Measurements from ENCODE around the gene C20orf204. TPM values are rescaled to one million over a fixed set of nuclear protein-coding genes. Genes with fewer than 3 reads are reported as not detected.

C20orf204 gene
- total and polyA plus RNA-seq, 4 donors = 0.07 to 0.59 (median 0.12) TPM

DNA sequence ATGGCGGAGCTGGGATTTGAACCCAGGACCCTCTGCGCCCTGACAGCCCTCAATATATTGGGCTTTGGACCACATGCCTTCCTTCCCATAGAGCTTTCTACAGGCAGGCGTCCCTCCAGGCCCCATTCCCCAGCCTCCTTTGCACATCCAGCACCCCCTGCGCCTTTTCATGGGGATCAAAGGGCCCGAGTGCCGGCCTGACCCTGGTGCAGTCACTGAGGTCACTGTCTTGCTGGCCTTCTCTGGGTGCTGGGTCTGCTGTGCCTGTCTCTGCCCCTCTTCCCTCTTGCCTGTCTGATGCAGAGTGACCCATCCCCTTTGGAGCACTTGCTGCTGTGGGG is 45.6 kb downstream of the C20orf204 start:
- no peak for DNase-seq (ENCODE audit: low spot score)
- Histone ChIP-seq H3K9me3 (ENCODE audit: control insufficient read depth in 4 of 4, low read length in 3 of 4) (no peaks in the 10 kb centered on the region), H3K9ac (ENCODE audit: low read depth in 1 of 2, low read length in 2 of 2) (no peak overlapping the region), H3K4me3 (ENCODE audit: low read depth in 1 of 3, low read length in 3 of 3) (no peak overlapping the region), H3K4me1 (ENCODE audit: control insufficient read depth in 4 of 4, insufficient read depth in 4 of 4, low read length in 3 of 4) (peaks cover 14 to 35% (median 19%) of the 10 kb centered on the region in 4 donors), H3K27me3 (ENCODE audit: control insufficient read depth in 4 of 4, insufficient read depth in 4 of 4, low read length in 3 of 4) (peaks cover 0 to 6% (median 0%) of the 10 kb centered on the region in 4 donors), H3K27ac (ENCODE audit: low read depth in 1 of 2, low read length in 2 of 2) (no peak overlapping the region), H3K36me3 (ENCODE audit: control insufficient read depth in 4 of 4, insufficient read depth in 3 of 4, low read depth in 1 of 4, low read length in 3 of 4) (no peaks in the 10 kb centered on the region)
- no peak for TF ChIP-seq NR2F2 (IDR thresholded peaks at IDR 0.05)
- TF ChIP-seq, protein P1, sequence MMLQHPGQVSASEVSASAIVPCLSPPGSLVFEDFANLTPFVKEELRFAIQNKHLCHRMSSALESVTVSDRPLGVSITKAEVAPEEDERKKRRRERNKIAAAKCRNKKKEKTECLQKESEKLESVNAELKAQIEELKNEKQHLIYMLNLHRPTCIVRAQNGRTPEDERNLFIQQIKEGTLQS (IDR thresholded peaks at IDR 0.05) = no peak
- TF ChIP-seq, protein P2, sequence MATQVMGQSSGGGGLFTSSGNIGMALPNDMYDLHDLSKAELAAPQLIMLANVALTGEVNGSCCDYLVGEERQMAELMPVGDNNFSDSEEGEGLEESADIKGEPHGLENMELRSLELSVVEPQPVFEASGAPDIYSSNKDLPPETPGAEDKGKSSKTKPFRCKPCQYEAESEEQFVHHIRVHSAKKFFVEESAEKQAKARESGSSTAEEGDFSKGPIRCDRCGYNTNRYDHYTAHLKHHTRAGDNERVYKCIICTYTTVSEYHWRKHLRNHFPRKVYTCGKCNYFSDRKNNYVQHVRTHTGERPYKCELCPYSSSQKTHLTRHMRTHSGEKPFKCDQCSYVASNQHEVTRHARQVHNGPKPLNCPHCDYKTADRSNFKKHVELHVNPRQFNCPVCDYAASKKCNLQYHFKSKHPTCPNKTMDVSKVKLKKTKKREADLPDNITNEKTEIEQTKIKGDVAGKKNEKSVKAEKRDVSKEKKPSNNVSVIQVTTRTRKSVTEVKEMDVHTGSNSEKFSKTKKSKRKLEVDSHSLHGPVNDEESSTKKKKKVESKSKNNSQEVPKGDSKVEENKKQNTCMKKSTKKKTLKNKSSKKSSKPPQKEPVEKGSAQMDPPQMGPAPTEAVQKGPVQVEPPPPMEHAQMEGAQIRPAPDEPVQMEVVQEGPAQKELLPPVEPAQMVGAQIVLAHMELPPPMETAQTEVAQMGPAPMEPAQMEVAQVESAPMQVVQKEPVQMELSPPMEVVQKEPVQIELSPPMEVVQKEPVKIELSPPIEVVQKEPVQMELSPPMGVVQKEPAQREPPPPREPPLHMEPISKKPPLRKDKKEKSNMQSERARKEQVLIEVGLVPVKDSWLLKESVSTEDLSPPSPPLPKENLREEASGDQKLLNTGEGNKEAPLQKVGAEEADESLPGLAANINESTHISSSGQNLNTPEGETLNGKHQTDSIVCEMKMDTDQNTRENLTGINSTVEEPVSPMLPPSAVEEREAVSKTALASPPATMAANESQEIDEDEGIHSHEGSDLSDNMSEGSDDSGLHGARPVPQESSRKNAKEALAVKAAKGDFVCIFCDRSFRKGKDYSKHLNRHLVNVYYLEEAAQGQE (IDR thresholded peaks at IDR 0.05) = no peak
- no peak for TF ChIP-seq GABPA (IDR thresholded peaks at IDR 0.05 in 1 of 2, conservative IDR thresholded peaks at IDR 0.05 in 1 of 2)
- TF ChIP-seq HNF4G (IDR thresholded peaks at IDR 0.05) = no peak
- no peak for TF ChIP-seq JUND (IDR thresholded peaks at IDR 0.05)
- TF ChIP-seq, protein P3, sequence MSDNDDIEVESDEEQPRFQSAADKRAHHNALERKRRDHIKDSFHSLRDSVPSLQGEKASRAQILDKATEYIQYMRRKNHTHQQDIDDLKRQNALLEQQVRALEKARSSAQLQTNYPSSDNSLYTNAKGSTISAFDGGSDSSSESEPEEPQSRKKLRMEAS (IDR thresholded peaks at IDR 0.05) = no peak
- TF ChIP-seq TAF1 (conservative IDR thresholded peaks at IDR 0.05) = no peak
- TF ChIP-seq, protein P4, sequence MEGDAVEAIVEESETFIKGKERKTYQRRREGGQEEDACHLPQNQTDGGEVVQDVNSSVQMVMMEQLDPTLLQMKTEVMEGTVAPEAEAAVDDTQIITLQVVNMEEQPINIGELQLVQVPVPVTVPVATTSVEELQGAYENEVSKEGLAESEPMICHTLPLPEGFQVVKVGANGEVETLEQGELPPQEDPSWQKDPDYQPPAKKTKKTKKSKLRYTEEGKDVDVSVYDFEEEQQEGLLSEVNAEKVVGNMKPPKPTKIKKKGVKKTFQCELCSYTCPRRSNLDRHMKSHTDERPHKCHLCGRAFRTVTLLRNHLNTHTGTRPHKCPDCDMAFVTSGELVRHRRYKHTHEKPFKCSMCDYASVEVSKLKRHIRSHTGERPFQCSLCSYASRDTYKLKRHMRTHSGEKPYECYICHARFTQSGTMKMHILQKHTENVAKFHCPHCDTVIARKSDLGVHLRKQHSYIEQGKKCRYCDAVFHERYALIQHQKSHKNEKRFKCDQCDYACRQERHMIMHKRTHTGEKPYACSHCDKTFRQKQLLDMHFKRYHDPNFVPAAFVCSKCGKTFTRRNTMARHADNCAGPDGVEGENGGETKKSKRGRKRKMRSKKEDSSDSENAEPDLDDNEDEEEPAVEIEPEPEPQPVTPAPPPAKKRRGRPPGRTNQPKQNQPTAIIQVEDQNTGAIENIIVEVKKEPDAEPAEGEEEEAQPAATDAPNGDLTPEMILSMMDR (IDR thresholded peaks at IDR 0.05; ENCODE audit: low read depth, low read length, missing input control) = no peak
- TF ChIP-seq FOXA2 (IDR thresholded peaks at IDR 0.05) = no peak
- TF ChIP-seq HNF4A (conservative IDR thresholded peaks at IDR 0.05) = no peak
- TF ChIP-seq, protein P5, sequence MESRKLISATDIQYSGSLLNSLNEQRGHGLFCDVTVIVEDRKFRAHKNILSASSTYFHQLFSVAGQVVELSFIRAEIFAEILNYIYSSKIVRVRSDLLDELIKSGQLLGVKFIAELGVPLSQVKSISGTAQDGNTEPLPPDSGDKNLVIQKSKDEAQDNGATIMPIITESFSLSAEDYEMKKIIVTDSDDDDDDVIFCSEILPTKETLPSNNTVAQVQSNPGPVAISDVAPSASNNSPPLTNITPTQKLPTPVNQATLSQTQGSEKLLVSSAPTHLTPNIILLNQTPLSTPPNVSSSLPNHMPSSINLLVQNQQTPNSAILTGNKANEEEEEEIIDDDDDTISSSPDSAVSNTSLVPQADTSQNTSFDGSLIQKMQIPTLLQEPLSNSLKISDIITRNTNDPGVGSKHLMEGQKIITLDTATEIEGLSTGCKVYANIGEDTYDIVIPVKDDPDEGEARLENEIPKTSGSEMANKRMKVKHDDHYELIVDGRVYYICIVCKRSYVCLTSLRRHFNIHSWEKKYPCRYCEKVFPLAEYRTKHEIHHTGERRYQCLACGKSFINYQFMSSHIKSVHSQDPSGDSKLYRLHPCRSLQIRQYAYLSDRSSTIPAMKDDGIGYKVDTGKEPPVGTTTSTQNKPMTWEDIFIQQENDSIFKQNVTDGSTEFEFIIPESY (IDR thresholded peaks at IDR 0.05) = no peak
- TF ChIP-seq RXRA (IDR thresholded peaks at IDR 0.05) = no peak
- TF ChIP-seq EGR1 (IDR thresholded peaks at IDR 0.05; ENCODE audit: low read depth in 2 of 2) = no peak
- TF ChIP-seq SP1 (IDR thresholded peaks at IDR 0.05) = no peak
- no peak for TF ChIP-seq RAD21 (IDR thresholded peaks at IDR 0.05)
- 85% methylated on average over 6 of the region's 6 CpGs for WGBS
